Lung (tissue), 12 donors: ENCODE data around the gene ZBTB4. TPM values are rescaled to one million over a fixed set of nuclear protein-coding genes. Genes with fewer than 3 reads are reported as not detected.

Experiments
- ATAC-seq: fragments of 200-7000 bp; cut with Tn5 transposase; one replicate; pipeline ENCODE4 v1.9.1; 2020; ENCODE audit warnings: moderate number of reproducible peaks; ENCODE audit not compliant: insufficient read depth, low FRiP score
- DNase-seq, 3 donors: peaks; one replicate each; pipeline ENCODE4 v3.0.0-alpha.2; 2013 to 2017
- H3K27ac ChIP-seq, 2 donors: one replicate each; pipeline ENCODE4 v1.5.1; 2013; ENCODE audit warnings: mild to moderate bottlenecking in 2 of 2, moderate library complexity in 2 of 2, control low read depth in 1 of 2, inconsistent platforms in 1 of 2, low read depth in 1 of 2, low read length in 1 of 2
- H3K27me3 ChIP-seq, 3 donors: one replicate each; pipeline ENCODE4 v1.5.1; 2013; ENCODE audit warnings: low read length in 2 of 3; ENCODE audit not compliant: control insufficient read depth in 3 of 3, insufficient read depth in 3 of 3
- H3K36me3 ChIP-seq, 4 donors: one replicate each; pipeline ENCODE4 v1.5.1; 2013; ENCODE audit warnings: low read length in 4 of 4, mild to moderate bottlenecking in 1 of 4, moderate library complexity in 1 of 4; ENCODE audit not compliant: control insufficient read depth in 4 of 4, insufficient read depth in 4 of 4
- H3K4me1 ChIP-seq, 5 donors: one replicate each; pipeline ENCODE4 v1.5.1; 2013; ENCODE audit warnings: low read length in 5 of 5, mild to moderate bottlenecking in 2 of 5, moderate library complexity in 1 of 5; ENCODE audit not compliant: control insufficient read depth in 5 of 5, insufficient read depth in 5 of 5
- H3K4me3 ChIP-seq: one replicate; pipeline ENCODE4 v1.5.1; 2013; ENCODE audit warnings: mild to moderate bottlenecking, control low read depth, moderate library complexity
- H3K9ac ChIP-seq, 2 donors: one replicate each; pipeline ENCODE4 v1.5.1; 2013; ENCODE audit warnings: low read length in 2 of 2, control low read depth in 1 of 2; ENCODE audit not compliant: insufficient read depth in 1 of 2
- H3K9me3 ChIP-seq, 4 donors: one replicate each; pipeline ENCODE4 v1.5.1; 2013; ENCODE audit warnings: low read length in 3 of 4, mild to moderate bottlenecking in 1 of 4, moderate library complexity in 1 of 4; ENCODE audit not compliant: control insufficient read depth in 4 of 4, insufficient read depth in 3 of 4
- CTCF ChIP-seq: IDR thresholded peaks from 2 replicates; pipeline ENCODE4 v1.5.1; 2012; ENCODE audit warnings: mild to moderate bottlenecking; ENCODE audit errors: control extremely low read depth, extremely low read depth
- WGBS, 2 donors: extraction: QIAGEN DNeasy Blood & Tissue Kit; methylation state at CpG; one replicate each; pipeline ENCODE4 v1.1.7; 2013; 5-methylcytosine and 5-hydroxymethylcytosine counted together
- polyA plus RNA-seq, 2 donors: library from polyadenylated mRNA; stranded (reverse); fragments of 200-250 nt; gene quantifications; one replicate each; pipeline ENCODE4 v1.2.1, GENCODE V29; 2013
- total RNA-seq, 2 donors: library from RNA; depleted of rRNA in 1 of 2; stranded (reverse); fragments of >200 nt in 1 of 2; gene quantifications; one replicate each; pipeline ENCODE4 v1.2.1, GENCODE V29; 2014 to 2021
- donor health status: control.
- donor health status: control.
- donor health status: Bipolar disorder and iron deficiency.
- donor health status: healthy.
- donor health status: DM: yes; HTN: yes; CAD: no.

The ZBTB4 gene
- total and polyA plus RNA-seq, 4 donors = 20.1 to 56.4 (median 33.5) TPM

- peak; percentile 83 for TF ChIP-seq CTCF
- WGBS, 2 donors = 7 to 9% methylated on average over 85 to 92 of the region's 92 CpGs
- peak overlapping the region; percentile 59 to 62 for H3K27ac ChIP-seq
Observed at GRCh38 chr17:7436556-7437368, 42.7 kb downstream of the ZBTB4 start.

GRCh38 chr17:7435676-7436555 lies 43.5 kb downstream of the ZBTB4 start:
- H3K9ac ChIP-seq = peak overlapping the region in 1 of 2 donors; percentile 17
- peaks cover 0 to 35% (median 13%) of the 10 kb centered on the region in 5 donors for H3K4me1 ChIP-seq
- H3K27ac ChIP-seq = peak overlapping the region; percentile 39 to 76
- ATAC-seq = peak; percentile 8
- H3K27me3 ChIP-seq = peaks cover 0 to 53% (median 33%) of the 10 kb centered on the region in 3 donors
- no peaks in the 10 kb centered on the region for H3K9me3 ChIP-seq
- WGBS, 2 donors = 6 to 7% methylated on average over 49 of the region's 49 CpGs
- H3K4me3 ChIP-seq = peak overlapping the region; percentile 30
- no peak for TF ChIP-seq CTCF
- peak; percentile 31 to 48 (median 38) for DNase-seq
- H3K36me3 ChIP-seq = no peaks in the 10 kb centered on the region

More at GRCh38 chr17:7436556-7437368, 42.7 kb downstream of the ZBTB4 start:
- no peaks in the 10 kb centered on the region for H3K9me3 ChIP-seq
- H3K4me1 ChIP-seq = peaks cover 0 to 36% (median 16%) of the 10 kb centered on the region in 5 donors
- no peak overlapping the region for H3K9ac ChIP-seq
- no peak overlapping the region for H3K4me3 ChIP-seq
- ATAC-seq (peak; percentile 89), DNase-seq (peak; percentile 77 to 88 (median 87))
- peaks cover 0 to 54% (median 37%) of the 10 kb centered on the region in 3 donors for H3K27me3 ChIP-seq
- no peaks in the 10 kb centered on the region for H3K36me3 ChIP-seq

GRCh38 chr17:7432296-7432695 lies 47.1 kb downstream of the ZBTB4 start:
- no peak for TF ChIP-seq CTCF
- Histone ChIP-seq H3K27me3 (peaks cover 0 to 31% (median 12%) of the 10 kb centered on the region in 3 donors), H3K9ac (no peak overlapping the region), H3K4me3 (no peak overlapping the region), H3K27ac (no peak overlapping the region), H3K4me1 (peaks cover 0 to 12% (median 4%) of the 10 kb centered on the region in 5 donors), H3K36me3 (no peaks in the 10 kb centered on the region), H3K9me3 (no peaks in the 10 kb centered on the region)
- no peak for DNase-seq
- WGBS, 2 donors = 94% methylated on average over 11 of the region's 11 CpGs
- ATAC-seq = no peak
